ENCODE measurements around the gene SH3RF3. TPM values are rescaled to one million over a fixed set of nuclear protein-coding genes. Genes with fewer than 3 reads are reported as not detected.

The SH3RF3 gene
- total and polyA plus RNA-seq, 12 donors = 0.72 to 19.1 (median 12.2) TPM

DNA sequence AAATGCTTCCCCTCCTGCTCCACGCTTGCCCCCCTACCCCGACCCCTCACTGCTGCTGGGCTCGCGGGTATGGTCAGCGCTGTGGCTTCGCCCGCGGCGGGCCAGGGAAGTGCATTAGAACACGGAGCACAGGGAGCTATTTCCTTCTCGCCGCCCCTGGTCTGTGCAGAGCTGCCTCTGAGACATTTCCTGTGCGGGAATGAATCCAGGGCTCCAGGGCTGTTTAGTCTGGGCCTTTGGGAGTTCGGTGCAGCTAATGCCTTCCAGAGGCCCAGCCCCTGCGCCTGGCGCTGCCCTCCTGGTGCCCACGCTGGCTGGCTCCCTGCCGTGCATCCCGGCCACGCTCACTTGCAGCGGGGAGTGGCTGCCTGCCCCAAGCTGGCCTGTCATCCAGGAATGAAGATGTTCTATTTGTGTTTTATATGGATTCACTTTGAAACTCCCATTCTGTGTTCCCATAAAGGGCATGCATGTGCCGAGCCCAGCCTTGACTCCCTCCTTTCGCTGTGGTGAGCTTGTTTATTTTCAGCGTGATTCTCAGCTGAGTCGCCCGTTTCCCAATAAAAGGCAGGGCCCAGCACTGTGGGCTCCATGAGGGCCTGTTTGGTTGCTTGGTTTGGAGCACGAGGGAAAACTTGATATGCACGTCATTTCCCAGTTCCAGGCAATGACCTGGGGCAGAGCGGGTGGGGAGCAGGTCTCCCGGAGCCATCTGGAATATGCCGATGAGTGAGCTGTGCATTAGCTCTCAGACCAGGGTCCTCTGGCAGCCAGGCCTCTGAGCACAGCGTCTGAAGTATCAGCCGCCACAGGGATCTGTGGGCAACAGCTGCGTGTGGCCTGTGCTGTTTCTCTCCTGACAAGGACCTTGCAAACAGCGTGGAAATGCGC lies 42.7 kb downstream of the SH3RF3 start:
- H3K4me3 ChIP-seq = no peak overlapping the region
- intact Hi-C loops (cut with DNase I) = no loop called here
- peak overlapping the region in 4 of 5 donors; percentile 42 to 98 (median 82) for H3K27ac ChIP-seq
- DNase-seq = peak in 5 of 7 donors; percentile 36 to 77 (median 49)
- no peaks in the 10 kb centered on the region for H3K27me3 ChIP-seq
- no peaks in the 10 kb centered on the region for H3K9me3 ChIP-seq (replicated peaks in 1 of 3)
- WGBS, 4 donors = 66 to 84% (median 69%) methylated on average over 28 to 36 of the region's 36 CpGs
- H3K36me3 ChIP-seq (replicated peaks in 1 of 2) = no peaks in the 10 kb centered on the region
- peaks cover 27 to 53% of the 10 kb centered on the region in 2 donors for H3K4me1 ChIP-seq (replicated peaks in 1 of 2)
- TF ChIP-seq, protein P1, sequence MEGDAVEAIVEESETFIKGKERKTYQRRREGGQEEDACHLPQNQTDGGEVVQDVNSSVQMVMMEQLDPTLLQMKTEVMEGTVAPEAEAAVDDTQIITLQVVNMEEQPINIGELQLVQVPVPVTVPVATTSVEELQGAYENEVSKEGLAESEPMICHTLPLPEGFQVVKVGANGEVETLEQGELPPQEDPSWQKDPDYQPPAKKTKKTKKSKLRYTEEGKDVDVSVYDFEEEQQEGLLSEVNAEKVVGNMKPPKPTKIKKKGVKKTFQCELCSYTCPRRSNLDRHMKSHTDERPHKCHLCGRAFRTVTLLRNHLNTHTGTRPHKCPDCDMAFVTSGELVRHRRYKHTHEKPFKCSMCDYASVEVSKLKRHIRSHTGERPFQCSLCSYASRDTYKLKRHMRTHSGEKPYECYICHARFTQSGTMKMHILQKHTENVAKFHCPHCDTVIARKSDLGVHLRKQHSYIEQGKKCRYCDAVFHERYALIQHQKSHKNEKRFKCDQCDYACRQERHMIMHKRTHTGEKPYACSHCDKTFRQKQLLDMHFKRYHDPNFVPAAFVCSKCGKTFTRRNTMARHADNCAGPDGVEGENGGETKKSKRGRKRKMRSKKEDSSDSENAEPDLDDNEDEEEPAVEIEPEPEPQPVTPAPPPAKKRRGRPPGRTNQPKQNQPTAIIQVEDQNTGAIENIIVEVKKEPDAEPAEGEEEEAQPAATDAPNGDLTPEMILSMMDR (IDR thresholded peaks at IDR 0.05) = peak in 3 of 6 experiments; percentile 6 to 37 (median 35)
- TF ChIP-seq POLR2A (IDR thresholded peaks at IDR 0.05) = no peak

DNA sequence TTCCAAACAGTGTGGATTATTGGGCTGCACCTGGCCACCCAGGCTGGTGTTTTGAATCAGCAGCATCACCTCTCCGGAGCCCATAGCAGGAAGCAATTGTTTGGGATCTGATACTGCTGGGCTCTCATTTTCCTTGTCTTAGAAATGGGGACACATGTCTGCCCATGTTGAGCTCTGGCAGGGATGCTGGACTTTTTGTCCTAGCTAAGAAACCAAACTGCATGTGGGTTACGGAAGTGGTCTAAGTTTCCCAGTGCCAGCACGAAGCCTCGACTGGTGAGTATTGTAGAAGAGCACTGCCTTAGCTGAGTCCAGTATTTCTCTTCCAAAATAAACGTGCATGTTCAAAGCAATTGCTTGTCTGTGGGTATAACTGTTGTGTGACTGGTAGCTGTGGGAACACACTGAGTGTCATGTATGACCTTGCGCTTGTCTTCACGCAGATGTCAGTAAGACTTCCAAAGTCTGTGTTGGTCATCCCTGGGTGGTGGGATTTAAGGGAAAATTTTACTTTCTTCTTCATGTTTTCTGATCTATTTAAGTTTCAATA lies 43.6 kb downstream of the SH3RF3 start:
- WGBS, 4 donors = 72 to 85% (median 82%) methylated on average over 7 of the region's 7 CpGs

DNA sequence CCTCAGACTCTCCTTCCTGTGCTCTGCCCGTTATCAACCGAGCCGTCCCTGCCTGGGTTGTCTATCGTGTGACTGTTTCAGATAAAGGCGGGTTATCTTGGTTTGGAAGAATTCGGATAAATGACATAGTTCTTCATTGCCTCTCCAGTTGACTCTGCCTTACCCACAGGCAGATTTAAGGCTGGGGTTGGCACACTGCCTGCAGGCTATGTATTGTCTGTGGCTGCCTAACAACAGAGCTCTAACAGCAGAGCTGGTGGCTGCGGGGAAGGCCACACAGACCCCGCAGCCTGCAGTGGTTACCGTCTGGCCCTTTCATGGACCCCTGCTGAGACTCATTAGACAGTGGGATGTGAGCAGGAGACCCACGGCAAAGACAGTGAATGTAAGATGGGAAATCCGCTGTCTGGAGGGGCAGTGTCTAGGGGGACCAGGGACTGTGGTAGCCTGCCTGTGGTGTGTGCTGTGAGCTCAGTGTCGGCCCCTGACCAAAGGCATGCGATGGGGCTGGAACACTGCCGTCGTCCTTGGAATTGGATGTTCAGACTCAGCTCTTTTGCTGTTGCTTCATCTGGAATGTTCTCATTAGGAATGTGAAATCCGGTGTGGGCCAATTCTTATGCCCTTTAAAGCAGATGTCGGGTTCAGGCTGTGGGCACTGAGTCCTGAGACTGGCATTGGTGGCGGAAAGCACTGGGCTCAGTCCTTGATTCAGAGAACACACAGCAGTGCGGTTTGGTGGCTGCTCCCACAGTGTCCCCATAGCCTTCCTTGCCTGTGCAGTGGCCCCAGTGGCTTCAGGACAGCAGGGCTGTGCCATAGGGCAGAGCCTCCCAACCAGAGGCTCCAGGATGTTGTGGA lies 44.5 kb downstream of the SH3RF3 start:
- Histone ChIP-seq H3K4me3 (no peak overlapping the region), H3K9me3 (replicated peaks in 1 of 3) (no peaks in the 10 kb centered on the region), H3K27ac (peak overlapping the region in 4 of 5 donors; percentile 72 to 98 (median 83)), H3K4me1 (replicated peaks in 1 of 2) (peaks cover 35 to 65% of the 10 kb centered on the region in 2 donors), H3K27me3 (no peaks in the 10 kb centered on the region), H3K36me3 (replicated peaks in 1 of 2) (no peaks in the 10 kb centered on the region)
- intact Hi-C loops (cut with DNase I) = no loop called here
- DNase-seq = peak; percentile 72 to 91 (median 84)
- TF ChIP-seq, protein P1 (IDR thresholded peaks at IDR 0.05) = no peak
- TF ChIP-seq POLR2A (IDR thresholded peaks at IDR 0.05) = peak in 1 of 2 donors; percentile 44
- 43 to 62% (median 53%) methylated on average over 11 to 19 of the region's 19 CpGs for WGBS, 4 donors

More for the DNA sequence above, 43.6 kb downstream of the SH3RF3 start:
- H3K4me3 ChIP-seq = no peak overlapping the region
- H3K9me3 ChIP-seq (replicated peaks in 1 of 3) = no peaks in the 10 kb centered on the region
- peak overlapping the region in 4 of 5 donors; percentile 72 to 98 (median 83) for H3K27ac ChIP-seq
- no peak for TF ChIP-seq POLR2A (IDR thresholded peaks at IDR 0.05)
- TF ChIP-seq, protein P1 (IDR thresholded peaks at IDR 0.05) = no peak
- peaks cover 33 to 56% of the 10 kb centered on the region in 2 donors for H3K4me1 ChIP-seq (replicated peaks in 1 of 2)
- no peaks in the 10 kb centered on the region for H3K36me3 ChIP-seq (replicated peaks in 1 of 2)
- H3K27me3 ChIP-seq = no peaks in the 10 kb centered on the region
- peak in 1 of 7 donors; percentile 46 for DNase-seq
- intact Hi-C loops (cut with DNase I) = no loop called here

Measured in adrenal gland (tissue), 12 donors.